ENCODE results near the gene PEX16.

DNA sequence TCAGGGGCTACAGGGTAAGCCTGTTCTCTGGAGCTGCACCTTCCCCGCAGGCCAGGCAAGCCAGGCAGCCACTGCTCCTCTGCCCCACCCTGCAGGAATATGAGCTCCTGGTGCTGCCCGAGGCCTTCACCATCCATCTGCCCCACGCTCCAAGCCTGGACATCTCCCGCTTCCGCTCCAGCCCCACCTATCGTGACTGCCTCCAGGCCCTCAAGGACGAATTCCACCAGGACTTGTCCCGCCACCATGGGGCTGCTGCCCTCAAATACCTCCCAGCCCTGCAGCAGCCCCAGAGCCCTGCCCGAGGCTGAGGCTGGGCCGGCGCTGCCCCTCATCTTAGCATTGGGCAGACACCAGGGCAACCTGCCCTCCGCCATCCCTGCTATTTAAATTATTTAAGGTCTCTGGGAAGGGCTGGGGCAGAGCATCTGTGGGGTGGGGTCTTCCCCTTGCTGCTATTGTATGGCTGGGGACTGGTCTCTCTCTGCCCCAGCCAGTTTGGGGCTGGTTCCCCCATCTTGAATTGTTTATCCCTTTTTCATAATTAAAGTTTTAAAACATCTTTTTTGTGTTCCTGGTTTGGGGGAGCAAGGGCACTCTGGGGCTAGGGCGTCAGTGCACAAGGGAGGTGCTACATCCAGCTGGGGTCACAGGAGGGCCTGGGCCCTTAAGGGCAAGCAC, 11.0 kb upstream of the PEX16 start:
- TF ChIP-seq, protein P1, sequence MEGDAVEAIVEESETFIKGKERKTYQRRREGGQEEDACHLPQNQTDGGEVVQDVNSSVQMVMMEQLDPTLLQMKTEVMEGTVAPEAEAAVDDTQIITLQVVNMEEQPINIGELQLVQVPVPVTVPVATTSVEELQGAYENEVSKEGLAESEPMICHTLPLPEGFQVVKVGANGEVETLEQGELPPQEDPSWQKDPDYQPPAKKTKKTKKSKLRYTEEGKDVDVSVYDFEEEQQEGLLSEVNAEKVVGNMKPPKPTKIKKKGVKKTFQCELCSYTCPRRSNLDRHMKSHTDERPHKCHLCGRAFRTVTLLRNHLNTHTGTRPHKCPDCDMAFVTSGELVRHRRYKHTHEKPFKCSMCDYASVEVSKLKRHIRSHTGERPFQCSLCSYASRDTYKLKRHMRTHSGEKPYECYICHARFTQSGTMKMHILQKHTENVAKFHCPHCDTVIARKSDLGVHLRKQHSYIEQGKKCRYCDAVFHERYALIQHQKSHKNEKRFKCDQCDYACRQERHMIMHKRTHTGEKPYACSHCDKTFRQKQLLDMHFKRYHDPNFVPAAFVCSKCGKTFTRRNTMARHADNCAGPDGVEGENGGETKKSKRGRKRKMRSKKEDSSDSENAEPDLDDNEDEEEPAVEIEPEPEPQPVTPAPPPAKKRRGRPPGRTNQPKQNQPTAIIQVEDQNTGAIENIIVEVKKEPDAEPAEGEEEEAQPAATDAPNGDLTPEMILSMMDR (IDR thresholded peaks at IDR 0.05): no peak
- TF ChIP-seq POLR2AphosphoS5 (IDR thresholded peaks at IDR 0.05): no peak
- TF ChIP-seq POLR2A (IDR thresholded peaks at IDR 0.05): no peak
